ENCODE measurements around the gene METRN. TPM values are rescaled to one million over a fixed set of nuclear protein-coding genes. Genes with fewer than 3 reads are reported as not detected.

The METRN gene
- total and polyA plus RNA-seq, 2 of the 4 experiments (the other 2 are of a cell fraction) = 6.1 to 48.2 TPM

- DNase-seq = no peak
- CTCF ChIA-PET = no interaction called here
- intact Hi-C loops (cut with micrococcal nuclease) = no loop called here
- in situ Hi-C loops (cut with MboI; ENCODE audit: low sequenced_read_pairs) = no loop called here
- Histone ChIP-seq H3K9me3 (ENCODE audit: control insufficient read depth, insufficient read depth, low read length) (no peaks in the 10 kb centered on the region), H3K79me1 (ENCODE audit: low read depth in 1 of 2, low read length in 2 of 2) (no peaks in the 10 kb centered on the region), H3K9me1 (ENCODE audit: insufficient read depth, low read length) (no peaks in the 10 kb centered on the region), H3K56ac (ENCODE audit: extremely low read depth, insufficient read depth, low read length) (no peak overlapping the region), H3K9ac (ENCODE audit: low read depth, low read length) (no peak overlapping the region), H4K5ac (ENCODE audit: low read depth, low read length) (no peak overlapping the region), H2BK5ac (ENCODE audit: low read depth, low read length, poor library complexity, severe bottlenecking) (no peak overlapping the region), H3K4me3 (ENCODE audit: insufficient read depth, low read depth, low read length) (no peak overlapping the region), H3K4me1 (ENCODE audit: control insufficient read depth, insufficient read depth, low read length) (no peaks in the 10 kb centered on the region), H2BK120ac (ENCODE audit: low read depth, low read length) (no peak overlapping the region), H3K27ac (ENCODE audit: insufficient read depth, low read length) (no peak overlapping the region), H4K8ac (ENCODE audit: low read depth in 2 of 2, low read length in 2 of 2) (no peak overlapping the region), H2AK9ac (replicated peaks; ENCODE audit: low read depth, low read length, poor library complexity) (no peak overlapping the region), H3K27me3 (ENCODE audit: control insufficient read depth, insufficient read depth, low read length) (peaks cover 4% of the 10 kb centered on the region; the same call in 1 of the 2 replicates), H4K91ac (ENCODE audit: insufficient read depth, low read depth, low read length) (no peak overlapping the region), H3K23ac (ENCODE audit: low read depth, low read length) (no peak overlapping the region), H3K4me2 (ENCODE audit: low read depth, low read length) (no peak overlapping the region), H3K4ac (ENCODE audit: low read depth, low read length) (no peak overlapping the region), H4K20me1 (ENCODE audit: insufficient read depth, low read length) (no peaks in the 10 kb centered on the region), H2BK15ac (ENCODE audit: low read depth, low read length) (no peak overlapping the region), H2AK5ac (ENCODE audit: low read depth, low read length) (no peak overlapping the region), H3K36me3 (ENCODE audit: control insufficient read depth, insufficient read depth, low read length) (no peaks in the 10 kb centered on the region), H2BK20ac (ENCODE audit: low read depth, low read length) (no peak overlapping the region), H2AFZ (replicated peaks; ENCODE audit: low read length, poor library complexity) (no peak overlapping the region), H3K14ac (replicated peaks; ENCODE audit: low read depth, low read length) (no peak overlapping the region), H3K18ac (ENCODE audit: low read depth, low read length) (no peak overlapping the region)
- 79% methylated on average over 12 of the region's 21 CpGs; no CpG with 5 or more reads in 1 of the 2 experiments for WGBS, 2 experiments (ENCODE audit: extremely low coverage in 2 of 2, insufficient read length in 1 of 2)
- dilution Hi-C loops (cut with HindIII; ENCODE audit: low sequenced_read_pairs, unreplicated experiment) = no loop called here
- no peak for ATAC-seq (ENCODE audit: low read depth)
- POLR2A ChIA-PET (ENCODE audit: unreplicated experiment) = no interaction called here
- no TSS peak for BruUV-seq (replicated peaks)
- TF ChIP-seq ELK1 (IDR thresholded peaks at IDR 0.05; ENCODE audit: borderline replicate concordance, low read depth, low read length) (no peak), CHD1 (IDR thresholded peaks at IDR 0.05; ENCODE audit: low read depth, low read length) (no peak), RCOR1 (IDR thresholded peaks at IDR 0.05; ENCODE audit: insufficient replicate concordance, low read length) (no peak), POLR2A (IDR thresholded peaks at IDR 0.05; ENCODE audit: low read depth, low read length) (no peak), BHLHE40 (IDR thresholded peaks at IDR 0.05; ENCODE audit: low read depth, low read length) (no peak), CEBPB (IDR thresholded peaks at IDR 0.05; ENCODE audit: low read depth, low read length) (no peak), MXI1 (IDR thresholded peaks at IDR 0.05; ENCODE audit: borderline replicate concordance, low read depth, low read length) (no peak), RFX5 (IDR thresholded peaks at IDR 0.05; ENCODE audit: low read depth, low read length) (no peak), FOS (IDR thresholded peaks at IDR 0.05; ENCODE audit: low read depth, low read length) (no peak), SMC3 (IDR thresholded peaks at IDR 0.05; ENCODE audit: low read depth, low read length) (no peak), USF2 (IDR thresholded peaks at IDR 0.05; ENCODE audit: low read depth, low read length) (no peak), CTCF (conservative IDR thresholded peaks at IDR 0.05; ENCODE audit: low read depth, low read length) (no peak)
Measured at GRCh38 chr16:763369-764183, 48.7 kb downstream of the METRN start.
